ENCODE results near the gene CNST.
A peak's percentile ranks its signal among the peaks of the same experiment; 100 is the strongest.

Gene CNST

GRCh38 chr1:246591958-246592357, 25.7 kb downstream of the CNST start:
- TF ChIP-seq EZH2phosphoT487 (IDR thresholded peaks at IDR 0.05; ENCODE audit: low read length), result no peak
- no peak for TF ChIP-seq EZH2 (optimal IDR thresholded peaks at IDR 0.05; ENCODE audit: low read depth, low read length)
- TF ChIP-seq CTCF (IDR thresholded peaks at IDR 0.05; ENCODE audit: low read length), result no peak

DNA sequence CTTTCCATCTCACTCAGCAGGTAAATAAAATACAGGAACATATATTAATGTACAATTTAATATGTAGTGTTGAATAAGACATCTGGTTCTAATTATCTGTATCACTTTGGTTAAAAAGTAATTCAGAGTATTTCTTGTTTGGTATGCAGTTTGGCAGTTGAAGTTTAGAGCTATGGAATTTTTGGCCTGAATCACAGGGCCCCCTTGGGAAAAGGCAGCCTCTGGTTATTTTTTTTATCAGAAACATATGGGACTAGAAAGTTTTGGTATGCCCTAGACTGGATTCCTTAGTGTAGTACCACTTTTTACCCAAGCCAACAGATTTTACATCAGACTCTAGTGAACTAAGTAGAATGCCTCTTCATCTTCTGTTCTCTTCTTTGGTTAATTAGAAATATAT, 26.4 kb downstream of the CNST start:
- no peak overlapping the region for H2AFZ ChIP-seq (ENCODE audit: low read length)
- peaks cover 22% of the 10 kb centered on the region for H3F3A ChIP-seq (ENCODE audit: insufficient read depth, low read length)
- DNase-seq, result no peak
- H3K4me1 ChIP-seq (ENCODE audit: low read length), result peaks cover 33% of the 10 kb centered on the region
- H3K9ac ChIP-seq (ENCODE audit: low read length), result no peak overlapping the region
- H4K20me1 ChIP-seq (ENCODE audit: insufficient read depth, low read length), result no peaks in the 10 kb centered on the region
- H3K4me2 ChIP-seq (ENCODE audit: low read depth, low read length), result no peak overlapping the region
- no peaks in the 10 kb centered on the region for H3K27me3 ChIP-seq (replicated peaks; ENCODE audit: insufficient read depth, low read length)
- no peaks in the 10 kb centered on the region for H3K36me3 ChIP-seq (replicated peaks; ENCODE audit: insufficient read depth, low read length)
- TF ChIP-seq EZH2 (optimal IDR thresholded peaks at IDR 0.05; ENCODE audit: low read depth, low read length) (no peak), EZH2phosphoT487 (IDR thresholded peaks at IDR 0.05; ENCODE audit: low read length) (no peak), CTCF (IDR thresholded peaks at IDR 0.05; ENCODE audit: low read length) (no peak)
- H3K9me2 ChIP-seq (replicated peaks; ENCODE audit: insufficient read depth, low read length), result no peaks in the 10 kb centered on the region
- peaks cover 73% of the 10 kb centered on the region for H3K79me2 ChIP-seq (ENCODE audit: low read length)
- no peak overlapping the region for H3K4me3 ChIP-seq (ENCODE audit: low read length)
- no peak overlapping the region for H3K27ac ChIP-seq (ENCODE audit: low read length)
- no peaks in the 10 kb centered on the region for H3K9me3 ChIP-seq (replicated peaks; ENCODE audit: insufficient read depth, low read length)

More at GRCh38 chr1:246591958-246592357, 25.7 kb downstream of the CNST start:
- no peak overlapping the region for H3K4me3 ChIP-seq (ENCODE audit: low read length)
- peak overlapping the region; percentile 77; the same call in 1 of the 2 replicates for H3K27ac ChIP-seq (ENCODE audit: low read length)
- H3K27me3 ChIP-seq (replicated peaks; ENCODE audit: insufficient read depth, low read length), result no peaks in the 10 kb centered on the region
- no peaks in the 10 kb centered on the region for H3K36me3 ChIP-seq (replicated peaks; ENCODE audit: insufficient read depth, low read length)
- no peak overlapping the region for H2AFZ ChIP-seq (ENCODE audit: low read length)
- no peaks in the 10 kb centered on the region for H3K9me3 ChIP-seq (replicated peaks; ENCODE audit: insufficient read depth, low read length)
- peaks cover 22% of the 10 kb centered on the region for H3F3A ChIP-seq (ENCODE audit: insufficient read depth, low read length)
- peak overlapping the region; percentile 53 for H3K4me2 ChIP-seq (ENCODE audit: low read depth, low read length)
- peaks cover 38% of the 10 kb centered on the region for H3K4me1 ChIP-seq (ENCODE audit: low read length)
- H3K9ac ChIP-seq (ENCODE audit: low read length), result peak overlapping the region; percentile 5; the same call in 1 of the 2 replicates
- H3K79me2 ChIP-seq (ENCODE audit: low read length), result peaks cover 73% of the 10 kb centered on the region
- no peaks in the 10 kb centered on the region for H3K9me2 ChIP-seq (replicated peaks; ENCODE audit: insufficient read depth, low read length)
- H4K20me1 ChIP-seq (ENCODE audit: insufficient read depth, low read length), result no peaks in the 10 kb centered on the region
- no peak for DNase-seq

GRCh38 chr1:246595146-246595545, 28.9 kb downstream of the CNST start:
- Histone ChIP-seq H3K9me3 (replicated peaks; ENCODE audit: insufficient read depth, low read length) (no peaks in the 10 kb centered on the region), H3K36me3 (replicated peaks; ENCODE audit: insufficient read depth, low read length) (no peaks in the 10 kb centered on the region), H3K9me2 (replicated peaks; ENCODE audit: insufficient read depth, low read length) (no peaks in the 10 kb centered on the region), H3F3A (ENCODE audit: insufficient read depth, low read length) (peaks cover 19% of the 10 kb centered on the region), H3K4me2 (ENCODE audit: low read depth, low read length) (no peak overlapping the region), H2AFZ (ENCODE audit: low read length) (no peak overlapping the region), H3K9ac (ENCODE audit: low read length) (no peak overlapping the region), H3K27ac (ENCODE audit: low read length) (no peak overlapping the region), H3K27me3 (replicated peaks; ENCODE audit: insufficient read depth, low read length) (no peaks in the 10 kb centered on the region), H3K79me2 (ENCODE audit: low read length) (peaks cover 88% of the 10 kb centered on the region), H3K4me3 (ENCODE audit: low read length) (no peak overlapping the region), H3K4me1 (ENCODE audit: low read length) (peaks cover 25% of the 10 kb centered on the region), H4K20me1 (ENCODE audit: insufficient read depth, low read length) (no peaks in the 10 kb centered on the region)
- TF ChIP-seq EZH2phosphoT487 (IDR thresholded peaks at IDR 0.05; ENCODE audit: low read length), result no peak
- TF ChIP-seq CTCF (IDR thresholded peaks at IDR 0.05; ENCODE audit: low read length), result no peak
- TF ChIP-seq EZH2 (optimal IDR thresholded peaks at IDR 0.05; ENCODE audit: low read depth, low read length), result no peak
- no peak for DNase-seq
